HG03354 (cell line): ENCODE measurements around the gene MOCOS.
"Not testable (repeated sequence)": the region's sequence is repeated elsewhere in the genome, so short reads cannot be mapped to it uniquely, and the experiment has no call there.

Experiments used
- ATAC-seq: cut with Tn5 transposase; IDR thresholded peaks from one replicate; pipeline ENCODE4 v1.9.1; 2021; ENCODE audit warnings: mild to moderate bottlenecking; ENCODE audit not compliant: unreplicated experiment, poor library complexity, severe bottlenecking

Gene MOCOS, protein sequence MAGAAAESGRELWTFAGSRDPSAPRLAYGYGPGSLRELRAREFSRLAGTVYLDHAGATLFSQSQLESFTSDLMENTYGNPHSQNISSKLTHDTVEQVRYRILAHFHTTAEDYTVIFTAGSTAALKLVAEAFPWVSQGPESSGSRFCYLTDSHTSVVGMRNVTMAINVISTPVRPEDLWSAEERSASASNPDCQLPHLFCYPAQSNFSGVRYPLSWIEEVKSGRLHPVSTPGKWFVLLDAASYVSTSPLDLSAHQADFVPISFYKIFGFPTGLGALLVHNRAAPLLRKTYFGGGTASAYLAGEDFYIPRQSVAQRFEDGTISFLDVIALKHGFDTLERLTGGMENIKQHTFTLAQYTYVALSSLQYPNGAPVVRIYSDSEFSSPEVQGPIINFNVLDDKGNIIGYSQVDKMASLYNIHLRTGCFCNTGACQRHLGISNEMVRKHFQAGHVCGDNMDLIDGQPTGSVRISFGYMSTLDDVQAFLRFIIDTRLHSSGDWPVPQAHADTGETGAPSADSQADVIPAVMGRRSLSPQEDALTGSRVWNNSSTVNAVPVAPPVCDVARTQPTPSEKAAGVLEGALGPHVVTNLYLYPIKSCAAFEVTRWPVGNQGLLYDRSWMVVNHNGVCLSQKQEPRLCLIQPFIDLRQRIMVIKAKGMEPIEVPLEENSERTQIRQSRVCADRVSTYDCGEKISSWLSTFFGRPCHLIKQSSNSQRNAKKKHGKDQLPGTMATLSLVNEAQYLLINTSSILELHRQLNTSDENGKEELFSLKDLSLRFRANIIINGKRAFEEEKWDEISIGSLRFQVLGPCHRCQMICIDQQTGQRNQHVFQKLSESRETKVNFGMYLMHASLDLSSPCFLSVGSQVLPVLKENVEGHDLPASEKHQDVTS

DNA sequence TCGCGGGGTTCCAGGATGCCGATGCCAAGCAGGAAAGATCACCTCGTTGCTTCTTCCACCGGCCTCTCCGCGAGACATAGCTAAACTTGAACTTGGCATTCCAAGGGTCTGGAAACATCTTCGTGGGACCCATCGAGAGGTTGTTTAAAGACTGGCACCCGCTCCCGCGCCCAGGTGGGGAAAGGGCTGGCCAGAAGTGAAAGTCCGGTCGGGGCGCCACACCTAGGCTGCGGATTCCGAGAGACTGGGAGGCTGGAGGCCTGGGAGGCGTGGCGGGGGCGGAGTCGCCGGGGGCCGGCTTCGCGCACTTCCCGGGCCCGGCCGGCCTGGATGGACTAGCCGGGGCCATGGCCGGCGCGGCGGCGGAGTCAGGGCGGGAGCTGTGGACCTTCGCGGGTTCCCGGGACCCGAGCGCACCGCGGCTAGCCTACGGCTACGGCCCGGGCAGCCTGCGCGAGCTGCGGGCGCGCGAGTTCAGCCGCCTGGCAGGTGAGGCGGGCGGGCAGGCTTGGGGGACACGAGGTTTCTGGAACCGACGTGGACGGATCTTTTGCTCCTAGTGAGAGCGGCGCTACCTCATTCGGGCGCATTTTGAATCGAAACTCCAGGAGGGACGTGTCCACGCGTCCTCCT is at the start of gene MOCOS:
Gene MOCOS, plus strand, starts transcription at position 305 of the 633 bp plus-strand sequence. Its CDS starts 43 bp downstream, at position 348.
- ATAC-seq, result peak; percentile 66

DNA sequence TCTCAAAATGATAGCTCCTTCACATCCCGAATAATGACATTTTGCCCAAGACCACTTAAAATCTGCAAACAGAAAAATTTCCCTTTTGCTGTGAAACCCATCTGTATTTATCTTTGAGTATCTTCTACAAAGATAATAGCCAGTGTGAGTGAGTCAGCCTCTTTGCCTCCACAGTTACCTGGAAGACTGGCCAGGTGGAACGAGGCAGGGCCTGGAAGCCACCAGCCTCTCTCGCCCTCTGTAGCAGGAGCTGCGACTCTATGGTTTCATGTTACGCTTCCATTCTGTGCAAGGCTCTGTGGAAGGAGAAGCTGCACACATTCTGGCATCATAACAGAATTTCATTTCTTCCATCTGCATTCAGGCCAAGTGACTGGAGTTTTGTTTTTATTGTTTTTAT is 48.1 kb upstream of the MOCOS start:
- ATAC-seq, result no peak

DNA sequence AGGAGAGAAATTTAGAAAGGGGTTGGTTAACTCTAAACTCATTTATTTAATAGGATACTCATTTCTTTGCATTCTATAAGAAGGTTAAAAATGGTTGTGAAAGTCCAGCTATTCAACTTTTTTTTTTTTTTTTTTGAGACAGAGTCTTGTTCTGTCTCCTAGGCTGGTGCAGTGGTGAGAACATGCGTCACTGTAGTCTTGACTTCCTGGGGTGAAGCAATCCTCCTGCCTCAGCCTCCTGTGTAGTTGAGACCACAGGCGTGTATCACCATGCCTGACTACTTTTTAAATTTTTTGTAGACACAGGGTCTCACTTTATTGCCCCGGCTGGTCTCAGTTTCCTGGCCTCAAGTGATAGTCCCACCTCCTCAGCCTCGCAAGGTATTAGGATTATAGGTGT is 45.7 kb upstream of the MOCOS start:
- ATAC-seq, result no peak

DNA sequence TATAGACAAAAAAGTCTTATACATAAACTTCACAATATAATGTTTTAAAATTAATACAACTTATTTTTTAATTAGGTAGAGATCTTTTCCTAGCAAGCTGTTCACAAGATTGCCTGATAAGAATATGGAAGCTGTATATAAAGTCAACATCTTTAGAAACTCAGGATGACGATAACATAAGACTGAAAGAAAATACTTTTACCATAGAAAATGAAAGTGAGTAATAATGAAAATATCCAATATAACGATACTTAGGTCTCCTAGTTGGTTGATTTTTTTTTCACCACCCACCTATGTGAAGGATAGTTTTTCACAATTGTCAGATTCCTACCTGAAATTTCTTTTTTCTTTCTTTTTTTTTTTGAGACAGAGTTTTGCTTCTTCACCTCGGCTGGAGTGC is 44.5 kb upstream of the MOCOS start:
- no peak for ATAC-seq

DNA sequence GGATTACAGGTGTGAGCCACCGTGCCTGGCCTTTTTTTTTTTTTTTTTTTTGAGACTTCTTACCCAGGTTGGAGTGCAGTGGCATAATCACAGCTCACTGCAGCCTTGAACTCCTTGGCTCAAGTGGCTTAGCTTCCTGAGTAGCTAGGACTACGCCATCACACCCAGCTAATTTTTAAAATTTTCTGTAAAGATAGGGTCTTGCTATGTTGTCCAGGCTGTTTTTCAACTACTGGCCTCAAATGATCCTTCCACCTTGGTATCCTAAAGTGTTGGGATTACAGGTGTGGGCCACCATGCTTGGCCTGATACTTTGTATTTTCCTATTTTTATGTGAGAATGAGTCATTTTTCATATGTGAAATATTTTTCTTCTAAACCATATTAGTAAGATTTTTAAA is 43.9 kb upstream of the MOCOS start:
- ATAC-seq, result no peak

DNA sequence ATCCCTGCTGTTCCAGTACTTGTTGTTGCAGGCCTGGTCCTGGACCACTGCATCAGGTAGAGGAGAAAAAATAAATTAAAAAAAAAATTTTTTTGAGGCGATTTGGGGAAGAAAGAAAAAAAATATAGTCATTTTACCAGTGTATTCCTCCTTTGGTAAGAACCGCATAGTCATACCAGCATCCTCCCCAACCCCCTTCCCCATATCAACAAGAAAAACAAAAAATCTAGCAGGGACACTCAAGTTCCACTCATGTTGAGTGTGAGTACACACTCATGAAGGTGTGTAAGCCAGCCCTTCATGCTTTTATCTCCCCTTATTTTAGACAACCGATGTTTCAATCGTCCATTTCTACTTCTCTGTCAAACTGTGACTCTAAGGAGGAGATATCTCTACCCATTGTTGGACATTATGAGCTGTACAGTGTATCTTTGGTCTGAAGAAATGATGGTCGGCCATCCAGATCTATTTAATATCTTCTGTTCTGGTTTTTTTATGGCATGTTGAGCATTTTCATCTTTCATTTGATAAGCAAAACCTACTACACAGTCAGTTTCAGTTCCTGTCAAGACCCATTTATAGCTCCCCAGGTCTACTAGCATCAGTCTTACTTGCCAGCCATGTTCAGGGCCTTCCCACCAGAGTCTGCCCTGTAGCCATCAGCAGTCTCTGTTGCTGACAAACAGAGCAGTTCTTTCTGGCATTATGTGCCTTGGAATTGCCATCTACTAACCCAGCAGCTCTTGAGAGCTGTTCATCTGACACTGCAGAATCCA is 37.6 kb upstream of the MOCOS start:
- peak; percentile 96 for ATAC-seq

DNA sequence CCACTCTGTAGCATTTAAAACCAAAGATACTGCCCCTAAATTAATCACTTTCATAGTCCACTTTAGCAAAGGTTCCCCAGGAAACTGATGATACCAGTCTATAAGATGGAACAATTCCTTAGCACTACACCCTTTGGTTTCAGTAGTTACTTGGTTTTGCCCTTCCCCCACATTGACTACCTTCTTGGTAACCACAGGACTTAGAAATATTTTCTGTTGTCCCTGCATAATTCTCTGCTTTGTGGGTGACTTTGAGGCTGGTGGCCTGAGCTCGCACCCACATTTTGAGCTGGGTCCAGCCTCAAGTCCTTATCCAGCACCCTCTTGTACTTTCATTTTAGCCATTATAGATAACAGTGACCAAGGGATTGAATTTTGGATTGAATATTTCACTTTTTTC is 34.5 kb upstream of the MOCOS start:
- ATAC-seq, result no peak

DNA sequence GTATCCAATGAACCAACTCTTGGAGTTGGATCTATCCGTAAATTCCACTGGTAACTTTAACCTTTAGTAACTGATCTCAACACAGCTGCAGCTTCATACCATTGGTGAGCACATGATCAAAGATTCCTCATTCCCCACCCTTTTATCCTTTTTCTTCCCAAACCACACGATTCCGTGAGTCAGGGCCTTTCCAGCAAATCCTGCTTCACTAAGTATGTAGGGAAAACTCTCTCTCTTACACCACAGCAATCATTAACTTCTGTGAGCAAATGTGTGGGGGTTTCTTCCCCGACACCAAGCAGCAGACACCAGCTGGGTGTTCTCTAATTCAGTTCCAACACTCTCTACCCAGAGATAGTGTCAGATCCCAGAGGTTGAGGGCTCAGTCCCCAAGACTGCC is 34.1 kb upstream of the MOCOS start:
- no peak for ATAC-seq

DNA sequence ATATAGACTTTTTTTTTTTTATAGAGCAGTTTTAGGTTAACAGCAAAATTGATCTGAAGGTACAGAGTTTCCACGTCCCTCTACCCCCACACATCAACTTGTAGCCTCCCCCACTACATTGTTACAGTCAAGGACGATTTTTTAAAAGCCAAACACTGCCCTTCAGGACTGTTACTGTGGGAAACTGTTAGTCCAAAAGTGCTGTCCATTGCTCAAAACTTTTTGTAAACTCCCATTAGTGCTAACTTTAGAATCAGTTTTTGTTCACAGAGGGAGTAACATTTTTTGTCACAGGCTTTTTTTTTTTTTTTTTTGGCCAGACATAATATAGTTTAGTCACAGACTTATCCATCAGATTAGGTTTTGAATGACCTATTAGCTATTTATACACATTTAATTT is 33.5 kb upstream of the MOCOS start:
- ATAC-seq, result no peak

DNA sequence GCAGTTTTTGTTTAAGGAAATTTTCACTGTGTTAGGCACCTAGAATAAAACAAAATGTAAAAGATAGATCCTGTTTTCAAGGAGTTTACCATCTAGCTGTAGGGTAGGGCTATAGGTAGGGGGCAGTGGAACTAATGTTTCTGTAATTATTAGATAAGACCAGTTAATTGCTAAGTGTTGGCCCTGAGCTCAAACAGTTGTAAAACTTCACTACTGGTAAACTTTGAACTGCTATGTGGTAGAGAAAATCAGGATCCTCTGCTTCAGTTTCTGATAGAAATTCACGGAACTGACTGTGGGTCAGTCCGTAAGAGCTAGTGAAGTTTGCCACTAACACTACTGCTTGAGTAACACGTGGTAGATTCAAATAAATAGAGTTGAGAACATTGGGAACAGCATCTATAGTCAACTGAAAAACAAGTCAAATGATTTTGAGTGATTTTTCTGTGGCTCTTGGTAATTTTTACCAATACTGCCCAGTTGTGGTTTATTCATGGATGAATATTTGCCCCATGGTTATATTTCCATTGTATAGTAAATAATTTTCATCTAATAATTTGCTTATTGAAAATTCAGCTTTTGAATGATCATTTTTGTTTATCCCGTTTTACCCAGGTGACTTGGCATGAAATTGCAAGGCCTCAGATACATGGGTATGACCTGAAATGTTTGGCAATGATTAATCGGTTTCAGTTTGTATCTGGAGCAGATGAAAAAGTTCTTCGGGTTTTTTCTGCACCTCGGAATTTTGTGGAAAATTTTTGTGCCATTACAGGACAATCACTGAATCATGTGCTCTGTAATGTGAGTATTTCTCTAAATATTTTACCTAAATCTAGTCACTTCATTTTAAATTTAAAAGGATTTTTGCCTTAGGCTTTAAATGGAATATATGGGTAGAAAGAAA is 31.2 kb upstream of the MOCOS start:
- no peak for ATAC-seq

DNA sequence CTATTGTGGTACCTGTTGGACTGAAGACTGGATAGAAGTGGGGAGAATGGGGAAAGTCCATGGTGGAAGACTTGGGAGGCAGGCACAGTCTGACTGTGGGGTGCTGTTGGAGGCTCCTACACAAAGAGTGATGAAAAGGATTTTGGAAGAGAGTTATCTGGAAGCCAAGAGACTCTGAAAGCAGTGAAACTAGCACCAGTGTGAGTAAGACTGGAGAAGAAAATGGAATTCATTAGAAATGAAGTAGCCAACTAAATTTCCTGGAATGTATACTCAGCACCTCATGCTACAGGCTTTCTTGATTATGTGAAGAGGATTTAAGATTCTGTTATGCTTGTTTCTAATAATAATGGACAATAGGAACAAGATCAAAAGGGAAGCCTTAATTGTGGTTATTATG is 29.9 kb upstream of the MOCOS start:
- no peak for ATAC-seq

DNA sequence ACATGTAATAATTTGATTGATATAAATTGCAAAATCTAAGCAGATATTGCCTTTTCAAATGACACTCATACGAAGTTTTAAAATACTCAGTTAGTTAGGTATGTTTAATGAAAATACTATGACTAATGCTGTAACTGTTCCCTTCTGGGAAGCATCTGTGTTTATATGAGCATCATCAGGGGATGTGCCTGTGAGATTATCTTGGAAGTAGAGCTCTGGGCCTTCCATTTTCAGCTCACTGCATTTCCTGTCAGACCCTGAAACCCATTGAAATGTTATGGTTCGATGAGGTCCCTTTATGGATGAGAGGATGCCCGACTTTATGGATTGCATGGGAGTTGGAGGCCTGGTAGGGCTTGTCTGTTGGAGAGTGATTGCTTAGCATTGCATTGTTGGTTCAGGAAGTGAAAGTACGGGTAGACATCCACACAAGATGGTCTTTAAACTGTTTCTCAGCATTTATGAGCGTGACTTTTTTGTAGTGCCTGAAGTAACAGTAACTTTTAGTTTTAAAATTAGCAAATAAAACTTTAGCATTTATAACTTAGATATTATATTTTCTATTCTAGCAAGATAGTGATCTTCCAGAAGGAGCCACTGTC is 28.9 kb upstream of the MOCOS start:
- no peak for ATAC-seq

DNA sequence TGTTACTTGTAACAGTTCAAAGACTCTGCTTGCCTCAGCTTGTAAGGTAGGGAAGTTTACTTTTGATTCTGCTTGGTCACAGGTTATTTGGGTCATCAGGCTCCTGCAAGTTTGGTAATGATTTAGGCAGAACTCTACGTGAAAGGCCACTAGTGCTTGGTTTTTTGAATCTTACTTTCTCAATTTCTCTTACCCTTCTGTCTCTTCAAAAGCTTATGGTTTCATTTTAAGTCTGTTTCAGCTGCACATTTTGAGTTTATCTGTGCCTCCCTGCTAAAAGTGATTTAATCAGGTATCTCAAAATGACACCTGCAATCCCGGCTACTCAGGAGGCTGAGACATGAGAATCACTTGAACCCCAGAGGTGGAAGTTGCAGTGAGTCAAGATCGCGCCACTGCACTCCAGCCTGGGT is 26.3 kb upstream of the MOCOS start:
- ATAC-seq, result no peak

DNA sequence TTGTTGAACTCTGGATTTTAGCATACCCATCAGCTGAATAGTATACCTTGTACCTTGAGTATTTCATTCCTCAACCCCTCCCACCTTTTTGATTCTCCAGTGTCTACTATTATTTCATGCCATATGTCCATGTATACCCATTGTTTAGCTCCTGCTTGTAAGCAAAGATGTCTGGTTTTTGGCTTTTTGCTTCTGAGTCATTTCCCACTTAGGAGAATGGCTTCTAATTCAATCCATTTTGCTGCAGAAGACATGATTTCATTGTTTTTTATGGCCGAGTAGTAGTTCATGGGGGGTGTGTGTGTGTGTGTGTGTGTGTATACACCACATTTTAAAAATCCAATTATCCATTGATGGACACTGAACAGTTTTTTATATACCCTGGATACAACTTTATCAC is 24.3 kb upstream of the MOCOS start:
- no peak for ATAC-seq

DNA sequence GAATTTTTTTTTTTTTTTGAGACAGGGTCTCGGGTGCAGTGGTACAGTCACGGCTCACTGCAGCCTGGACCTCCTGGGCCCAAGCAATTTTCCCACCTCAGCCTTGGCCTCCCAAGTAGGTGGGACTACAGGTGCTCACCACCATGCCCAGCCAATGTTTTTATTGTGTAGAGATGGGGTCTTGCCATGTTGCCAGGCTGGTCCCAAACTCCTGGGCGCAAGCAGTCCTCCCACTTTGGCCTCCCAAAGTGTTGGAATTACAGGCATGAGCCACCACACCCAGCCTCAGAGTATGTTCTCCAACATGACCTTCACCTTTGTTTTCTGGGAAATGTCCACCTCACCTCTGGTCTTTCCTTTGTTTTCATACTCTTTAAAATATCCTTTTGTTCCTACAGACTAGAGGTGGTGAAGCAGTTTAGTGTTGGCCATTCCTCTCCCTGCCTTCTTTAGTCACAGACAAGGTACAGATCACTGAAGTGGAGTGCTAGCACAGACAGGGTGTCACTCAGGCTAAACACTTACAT is 19.5 kb upstream of the MOCOS start:
- no peak for ATAC-seq

DNA sequence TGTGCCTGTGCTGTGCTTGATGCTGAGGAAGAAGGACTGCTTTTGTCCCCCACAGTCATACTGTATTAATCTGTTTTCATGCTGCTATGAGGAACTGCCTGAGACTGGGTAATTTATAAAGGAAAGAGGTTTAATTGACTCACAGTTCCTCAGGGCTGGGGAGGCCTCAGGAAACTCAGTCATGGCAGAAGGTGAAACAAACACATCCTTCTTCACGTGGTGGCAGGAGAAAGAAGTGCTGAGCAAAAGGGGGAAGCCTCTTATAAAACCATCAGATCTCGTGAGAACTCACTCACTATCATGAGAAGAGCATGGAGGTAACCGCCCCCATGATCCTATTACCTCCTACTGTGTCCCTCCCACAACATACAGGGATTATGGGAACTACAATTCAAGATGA is 19.0 kb upstream of the MOCOS start:
- not testable (repeated sequence) for ATAC-seq

DNA sequence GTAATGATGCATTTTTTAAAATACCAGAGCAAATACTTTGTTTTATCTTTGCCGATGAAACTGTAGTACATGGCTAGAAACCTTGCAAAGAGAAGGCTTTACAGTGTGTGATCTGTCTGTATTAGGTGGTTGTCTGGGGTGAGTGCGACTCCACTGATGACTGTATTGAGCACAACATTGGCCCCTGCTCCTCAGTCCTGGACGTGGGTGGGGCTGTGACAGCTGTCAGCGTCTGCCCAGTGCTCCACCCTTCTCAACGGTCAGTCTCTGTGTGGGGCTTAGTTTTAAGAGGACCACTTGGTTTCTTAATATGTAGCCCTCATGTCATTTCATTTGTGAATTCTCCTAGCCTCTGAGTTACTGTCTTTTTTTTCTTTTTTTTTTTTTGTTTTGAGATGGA is 17.4 kb upstream of the MOCOS start:
- ATAC-seq, result no peak

DNA sequence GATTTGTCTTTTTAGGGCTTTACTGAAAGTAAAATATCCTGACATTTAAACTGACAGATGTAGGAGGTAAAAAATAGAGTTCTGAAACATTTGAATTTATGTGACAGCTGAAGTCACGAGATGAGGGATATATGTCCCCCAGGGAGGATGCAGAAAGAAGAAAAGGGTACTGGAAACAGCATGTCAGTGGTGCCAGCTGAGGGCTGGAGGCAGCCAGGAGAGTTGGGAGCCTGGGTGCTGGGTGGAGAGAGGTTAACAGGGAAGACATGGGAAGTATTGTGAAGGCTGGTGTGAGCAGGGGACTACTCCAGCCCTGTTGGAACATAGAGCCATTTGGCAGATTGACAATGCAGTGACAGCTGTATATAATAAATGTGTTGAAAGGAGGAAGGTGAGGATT is 11.8 kb upstream of the MOCOS start:
- no peak for ATAC-seq
